CD4-positive, alpha-beta T cell (primary cell): Measurements from ENCODE around the gene MREG. TPM values are rescaled to one million over a fixed set of nuclear protein-coding genes. Genes with fewer than 3 reads are reported as not detected.

ENCODE experiments used
- ATAC-seq: fragments of 200-7000 bp; cut with Tn5 transposase; one replicate; pipeline ENCODE4 v1.10.0; 2022; ENCODE audit warnings: mild to moderate bottlenecking; ENCODE audit not compliant: poor library complexity
- CTCF ChIA-PET: fragments of 350-600 bp; sonication (Branson Sonifier 250); formaldehyde crosslinking; loops from one replicate; lab custom pipeline; 2021; ENCODE audit warnings: antibody characterized with exemption, inconsistent platforms; lab: Charles Lee
- POLR2A ChIA-PET: fragments of 350-600 bp; sonication (Branson Sonifier 250); formaldehyde crosslinking; loops from one replicate; lab custom pipeline; 2021; ENCODE audit warnings: antibody characterized with exemption, inconsistent platforms; lab: Charles Lee
- DNase-seq, 14 experiments: peaks; one replicate each; pipeline ENCODE4 v3.0.0-alpha.2; 2013 to 2020; ENCODE audit warnings: mixed read lengths in 2 of 14
- H3K27ac ChIP-seq, 2 donors: one replicate each; pipeline versions ENCODE4 v1.5.1 to v1.7.0; 2013; ENCODE audit warnings: low read length in 2 of 2, low read depth in 1 of 2, mild to moderate bottlenecking in 1 of 2
- H3K27me3 ChIP-seq, 2 experiments: 1 replicate in 1 of 2; 2 replicates in 1 of 2; pipeline versions ENCODE4 v1.6.1 to v1.7.0; 2013; ENCODE audit warnings: low read length in 2 of 2, control low read depth in 1 of 2, mild to moderate bottlenecking in 1 of 2, moderate library complexity in 1 of 2; ENCODE audit not compliant: insufficient read depth in 2 of 2, control insufficient read depth in 1 of 2
- H3K36me3 ChIP-seq: one replicate; pipeline ENCODE4 v1.6.1; 2013; ENCODE audit warnings: low read length, control low read depth; ENCODE audit not compliant: insufficient read depth
- H3K4me1 ChIP-seq: one replicate; pipeline ENCODE4 v1.6.1; 2013; ENCODE audit warnings: low read length, control low read depth; ENCODE audit not compliant: insufficient read depth
- H3K4me3 ChIP-seq: one replicate; pipeline ENCODE4 v1.5.1; 2013; ENCODE audit warnings: mild to moderate bottlenecking, low read length, moderate library complexity
- H3K9me3 ChIP-seq, 2 experiments: 1 replicate in 1 of 2; 2 replicates in 1 of 2; pipeline versions ENCODE4 v1.6.1 to v1.7.0; 2013; ENCODE audit warnings: low read length in 2 of 2, mild to moderate bottlenecking in 2 of 2, control low read depth in 1 of 2, moderate library complexity in 1 of 2; ENCODE audit not compliant: control insufficient read depth in 1 of 2, insufficient read depth in 1 of 2
- H3K27ac Mint-ChIP-seq: one replicate; pipeline ENCODE4 v1.8.0; 2020; ENCODE audit warnings: mixed read lengths
- H3K27me3 Mint-ChIP-seq: one replicate; pipeline ENCODE4 v1.8.0; 2021; ENCODE audit warnings: mixed read lengths
- H3K36me3 Mint-ChIP-seq: one replicate; pipeline ENCODE4 v1.8.0; 2021; ENCODE audit warnings: low read depth, mixed read lengths
- H3K4me1 Mint-ChIP-seq: one replicate; pipeline ENCODE4 v1.8.0; 2021; ENCODE audit warnings: low read depth, mixed read lengths
- H3K4me3 Mint-ChIP-seq: one replicate; pipeline ENCODE4 v1.8.0; 2020; ENCODE audit warnings: mild to moderate bottlenecking, mixed read lengths
- H3K9me3 Mint-ChIP-seq: one replicate; pipeline ENCODE4 v1.8.0; 2020; ENCODE audit warnings: mixed read lengths
- intact Hi-C, 2 experiments: fragments of 100-400 bp; cut with DNase I in 1 of 2; cut with micrococcal nuclease in 1 of 2; formaldehyde crosslinking; loops; one replicate each; pipeline versions ENCODE4 v1.15.1 to v1.9.0; 2023 to 2025; cut with DNase I, micrococcal nuclease
- total RNA-seq, 174 experiments: library from RNA in 2 of 174; stranded (reverse) in 2 of 174; gene quantifications; one replicate each; pipeline ENCODE4 v1.2.3 and lab custom pipeline; 2021 to 2026
- TF ChIP-seq, protein P1 (sequence below): fragments of 200-600 bp; IDR thresholded peaks from one replicate; pipeline ENCODE4 v1.8.0; 2022; ENCODE audit warnings: antibody characterized with exemption, mild to moderate bottlenecking

The MREG gene
- total RNA-seq, 2 experiments from 2014 or later: 1.8 to 2.8 TPM

DNA sequence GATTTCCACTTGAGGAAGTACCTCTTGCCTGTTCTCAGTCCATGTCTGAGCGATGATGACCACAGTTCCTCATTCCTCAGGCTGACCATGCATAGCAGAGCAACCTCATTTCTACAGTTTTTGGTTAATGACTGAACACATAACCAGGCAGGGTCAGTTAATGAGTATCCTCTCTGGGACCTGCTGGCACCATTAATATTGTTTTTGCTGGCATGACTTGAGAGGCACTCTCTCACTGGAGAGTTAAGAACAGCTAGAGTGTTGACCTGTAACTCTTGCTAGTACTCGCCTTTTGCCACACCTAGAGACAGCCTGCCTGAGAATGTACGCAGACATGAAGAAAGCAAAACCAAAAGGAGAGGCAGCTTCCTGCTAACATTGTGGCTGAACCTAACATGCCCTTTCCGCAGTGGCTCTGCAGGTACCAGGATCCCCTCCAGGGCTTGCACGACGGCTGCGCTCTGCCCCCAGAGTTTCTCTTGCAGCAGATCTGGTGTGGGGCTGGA lies 44.4 kb upstream of the MREG start:
- no peaks in the 10 kb centered on the region for H3K9me3 ChIP-seq
- peak; percentile 40 to 84 (median 54) for DNase-seq
- Mint-ChIP-seq H3K27ac (peak overlapping the region; percentile 99), H3K9me3 (no peaks in the 10 kb centered on the region), H3K4me3 (peak overlapping the region; percentile 76), H3K36me3 (peaks cover 42% of the 10 kb centered on the region), H3K4me1 (peaks cover 42% of the 10 kb centered on the region), H3K27me3 (no peaks in the 10 kb centered on the region)
- CTCF ChIA-PET: interaction anchor here (1.3 to 2.0 kb wide), 4 partner anchors 12 to 127 kb away, joined by 3 to 5 read pairs (median 4); partner anchors contain the start of genes PECR and TMEM169
- POLR2A ChIA-PET: interaction anchor here (0.6 to 4.3 kb wide), 11 partner anchors 13 to 84 kb away, joined by 3 to 31 read pairs (median 5); partner anchors contain the start of genes PECR, TMEM169 and XRCC5
- H3K4me3 ChIP-seq: peak overlapping the region; percentile 36
- TF ChIP-seq, protein P1, sequence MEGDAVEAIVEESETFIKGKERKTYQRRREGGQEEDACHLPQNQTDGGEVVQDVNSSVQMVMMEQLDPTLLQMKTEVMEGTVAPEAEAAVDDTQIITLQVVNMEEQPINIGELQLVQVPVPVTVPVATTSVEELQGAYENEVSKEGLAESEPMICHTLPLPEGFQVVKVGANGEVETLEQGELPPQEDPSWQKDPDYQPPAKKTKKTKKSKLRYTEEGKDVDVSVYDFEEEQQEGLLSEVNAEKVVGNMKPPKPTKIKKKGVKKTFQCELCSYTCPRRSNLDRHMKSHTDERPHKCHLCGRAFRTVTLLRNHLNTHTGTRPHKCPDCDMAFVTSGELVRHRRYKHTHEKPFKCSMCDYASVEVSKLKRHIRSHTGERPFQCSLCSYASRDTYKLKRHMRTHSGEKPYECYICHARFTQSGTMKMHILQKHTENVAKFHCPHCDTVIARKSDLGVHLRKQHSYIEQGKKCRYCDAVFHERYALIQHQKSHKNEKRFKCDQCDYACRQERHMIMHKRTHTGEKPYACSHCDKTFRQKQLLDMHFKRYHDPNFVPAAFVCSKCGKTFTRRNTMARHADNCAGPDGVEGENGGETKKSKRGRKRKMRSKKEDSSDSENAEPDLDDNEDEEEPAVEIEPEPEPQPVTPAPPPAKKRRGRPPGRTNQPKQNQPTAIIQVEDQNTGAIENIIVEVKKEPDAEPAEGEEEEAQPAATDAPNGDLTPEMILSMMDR: no peak
- H3K27me3 ChIP-seq: no peaks in the 10 kb centered on the region
- ATAC-seq: peak; percentile 96
- H3K27ac ChIP-seq: peak overlapping the region; percentile 70 to 86
- H3K4me1 ChIP-seq: peaks cover 11% of the 10 kb centered on the region
- peaks cover 8% of the 10 kb centered on the region for H3K36me3 ChIP-seq
- intact Hi-C loops: loop anchor here in 1 of 2 experiments (10.0 kb wide), 1 partner anchor 57 kb away; no protein-coding TSS in a partner anchor

DNA sequence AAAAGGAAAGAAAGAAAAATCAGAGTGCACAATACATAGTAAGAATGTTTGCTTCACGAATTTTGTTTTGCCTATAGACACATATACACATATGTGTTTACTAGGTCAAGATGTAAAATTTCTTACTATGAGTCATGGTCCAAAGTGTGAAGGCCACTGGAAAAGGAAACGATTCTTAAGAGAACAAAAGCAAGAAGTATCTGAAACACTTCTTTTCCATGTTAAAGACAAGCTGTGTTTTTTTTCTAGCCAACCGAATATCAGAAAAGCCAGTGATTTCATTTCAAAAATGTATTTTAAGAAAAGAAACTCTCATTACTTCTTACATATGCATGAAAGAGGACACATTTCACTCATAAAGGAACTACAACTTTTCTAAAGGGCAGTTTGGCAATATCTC lies 43.4 kb upstream of the MREG start:
- H3K27me3 ChIP-seq: no peaks in the 10 kb centered on the region
- ChIA-PET CTCF (no interaction called here), POLR2A (interaction anchor here (0.6 to 0.7 kb wide), 2 partner anchors 13 to 65 kb away, joined by 3 to 4 read pairs; no protein-coding TSS in a partner anchor)
- TF ChIP-seq, protein P1: no peak
- Mint-ChIP-seq H3K27ac (peak overlapping the region; percentile 99), H3K36me3 (peaks cover 37% of the 10 kb centered on the region), H3K9me3 (no peaks in the 10 kb centered on the region), H3K27me3 (no peaks in the 10 kb centered on the region), H3K4me3 (no peak overlapping the region), H3K4me1 (peaks cover 42% of the 10 kb centered on the region)
- intact Hi-C loops: loop anchor here in 1 of 2 experiments (10.0 kb wide), 1 partner anchor 58 kb away; no protein-coding TSS in a partner anchor
- DNase-seq (no peak), ATAC-seq (no peak)
- peak overlapping the region; percentile 70 to 86 for H3K27ac ChIP-seq
- no peaks in the 10 kb centered on the region for H3K9me3 ChIP-seq
- peaks cover 11% of the 10 kb centered on the region for H3K4me1 ChIP-seq
- H3K36me3 ChIP-seq: peaks cover 4% of the 10 kb centered on the region
- H3K4me3 ChIP-seq: no peak overlapping the region

DNA sequence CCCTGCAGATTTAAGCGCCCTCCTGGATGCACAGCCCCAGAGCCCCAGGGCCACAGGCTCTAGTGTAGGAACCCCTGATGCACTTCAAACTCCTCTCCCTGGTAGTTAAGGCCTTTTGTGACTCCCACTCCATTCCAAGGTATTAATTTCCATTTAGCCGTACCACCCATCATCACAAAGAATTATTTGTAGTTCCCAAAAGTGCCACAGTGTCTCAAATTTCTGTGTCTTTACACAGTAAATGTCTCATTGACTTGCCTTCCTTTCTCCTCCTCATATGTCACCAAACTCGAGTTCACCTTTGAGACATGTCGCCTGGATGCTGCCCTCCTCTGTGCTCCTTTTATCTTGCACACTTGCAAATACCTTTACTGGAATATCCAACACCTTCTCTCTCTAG lies 42.3 kb upstream of the MREG start:
- Mint-ChIP-seq H3K4me3 (no peak overlapping the region), H3K9me3 (no peaks in the 10 kb centered on the region), H3K36me3 (peaks cover 41% of the 10 kb centered on the region), H3K27me3 (no peaks in the 10 kb centered on the region), H3K27ac (peak overlapping the region; percentile 99), H3K4me1 (peaks cover 42% of the 10 kb centered on the region)
- Histone ChIP-seq H3K27me3 (no peaks in the 10 kb centered on the region), H3K4me1 (peaks cover 11% of the 10 kb centered on the region), H3K4me3 (no peak overlapping the region), H3K9me3 (no peaks in the 10 kb centered on the region), H3K27ac (no peak overlapping the region), H3K36me3 (peaks cover 4% of the 10 kb centered on the region)
- CTCF ChIA-PET: no interaction called here
- TF ChIP-seq, protein P1: no peak
- intact Hi-C loops: loop anchor here in 1 of 2 experiments (10.0 kb wide), 1 partner anchor 59 kb away; no protein-coding TSS in a partner anchor
- ATAC-seq (no peak), DNase-seq (no peak)
- POLR2A ChIA-PET: interaction anchor here (0.7 kb wide), 1 partner anchor 10 kb away, joined by 3 read pairs; no protein-coding TSS in a partner anchor
